HG02588 (cell line): ENCODE data around the gene NIPBL.

ENCODE experiments used
- ATAC-seq: cut with Tn5 transposase; IDR thresholded peaks from one replicate; pipeline ENCODE4 v1.9.1; 2021; ENCODE audit warnings: mild to moderate bottlenecking, moderate library complexity; ENCODE audit not compliant: unreplicated experiment

The NIPBL gene

DNA sequence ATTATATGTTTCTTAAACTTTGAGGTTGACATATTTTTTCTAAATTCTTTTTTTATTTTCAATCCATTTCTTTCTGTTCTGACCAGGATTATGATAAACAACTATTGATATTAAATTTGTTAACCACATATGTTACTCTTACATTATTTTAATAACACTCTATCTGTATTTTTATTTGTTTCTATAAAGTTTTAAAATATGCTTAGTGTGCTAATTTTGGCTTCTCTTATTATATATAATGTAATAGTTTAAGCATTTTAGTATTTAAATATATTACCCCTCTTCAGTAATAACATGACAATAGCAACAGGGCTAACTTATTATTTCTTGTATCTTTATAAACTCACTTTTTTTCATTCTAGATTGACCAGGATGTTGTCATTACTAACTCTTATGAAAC is 137.8 kb downstream of the NIPBL start:
- no peak for ATAC-seq

DNA sequence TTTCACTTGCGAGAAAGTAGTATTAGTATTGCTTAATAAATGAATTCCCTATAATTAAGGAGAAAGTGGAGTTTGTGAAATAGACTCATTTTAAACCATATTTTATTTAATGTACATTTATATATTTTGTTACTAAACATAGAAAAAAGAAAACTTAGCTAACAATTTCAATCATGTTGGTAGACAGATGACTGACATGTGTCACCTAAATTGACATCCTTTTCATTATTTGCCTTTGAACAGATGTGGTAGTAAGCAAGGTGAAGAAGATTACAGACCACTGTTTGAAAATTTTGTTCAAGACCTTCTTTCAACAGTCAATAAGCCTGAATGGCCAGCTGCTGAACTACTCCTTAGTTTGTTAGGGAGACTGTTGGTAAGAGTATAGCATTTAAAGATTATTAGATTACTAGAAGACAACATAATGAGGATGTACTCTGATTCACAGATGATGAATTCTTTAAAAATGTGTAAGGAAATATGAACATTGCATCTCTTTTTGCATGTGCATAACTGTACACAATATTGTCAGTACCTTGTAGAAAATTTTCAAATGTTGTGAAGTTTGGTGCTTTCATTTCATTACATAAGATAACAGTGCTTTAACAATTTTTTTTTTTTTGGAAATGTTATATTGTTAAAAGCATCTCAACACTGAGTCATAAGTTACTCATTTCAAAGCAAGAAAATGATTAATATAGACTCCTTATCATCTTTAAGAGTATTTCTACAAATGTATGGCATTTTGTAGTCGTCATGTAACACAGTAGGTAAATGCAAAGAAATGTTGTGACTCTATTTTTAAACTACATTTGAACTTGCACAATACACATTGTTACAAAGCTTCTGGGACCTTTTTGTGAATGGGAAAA is 139.5 kb downstream of the NIPBL start:
- ATAC-seq, result no peak

DNA sequence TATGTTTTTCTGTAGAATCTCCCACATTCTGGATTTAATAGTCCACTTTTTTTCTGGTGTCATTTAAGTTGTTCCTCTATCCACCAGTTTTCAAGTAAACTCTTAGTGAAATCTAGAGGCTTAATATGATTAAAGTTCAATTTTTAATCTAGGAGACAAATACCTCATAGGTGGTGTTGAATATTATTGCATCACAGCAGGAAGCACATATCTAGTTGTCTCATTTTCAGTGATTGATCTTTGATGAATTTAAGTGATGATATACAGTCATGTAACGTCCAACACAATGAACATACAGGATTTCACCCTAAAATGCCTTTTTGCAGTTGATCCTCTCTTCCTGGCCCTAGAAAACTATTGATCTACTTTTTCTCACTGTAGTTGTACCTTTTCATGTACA is 152.3 kb downstream of the NIPBL start:
- ATAC-seq, result no peak

DNA sequence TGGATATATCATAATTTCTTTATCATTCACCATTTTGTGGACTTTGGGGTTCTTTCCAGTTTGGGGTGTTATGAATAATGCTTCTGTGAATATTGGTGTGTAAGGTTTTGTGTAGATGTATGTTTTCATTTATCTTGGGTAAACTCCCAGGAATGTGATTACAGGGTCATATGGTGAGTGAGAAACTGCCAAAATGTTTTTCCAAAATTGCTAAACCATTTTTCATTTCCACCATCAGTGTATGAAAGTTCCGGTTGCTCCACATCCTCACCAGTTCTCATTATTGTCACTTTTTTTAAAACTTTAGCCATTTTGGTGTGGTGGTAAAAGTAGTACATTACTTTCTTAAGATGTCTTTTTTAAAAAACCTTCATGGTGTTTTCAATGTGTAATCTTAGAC is 152.9 kb downstream of the NIPBL start:
- no peak for ATAC-seq

DNA sequence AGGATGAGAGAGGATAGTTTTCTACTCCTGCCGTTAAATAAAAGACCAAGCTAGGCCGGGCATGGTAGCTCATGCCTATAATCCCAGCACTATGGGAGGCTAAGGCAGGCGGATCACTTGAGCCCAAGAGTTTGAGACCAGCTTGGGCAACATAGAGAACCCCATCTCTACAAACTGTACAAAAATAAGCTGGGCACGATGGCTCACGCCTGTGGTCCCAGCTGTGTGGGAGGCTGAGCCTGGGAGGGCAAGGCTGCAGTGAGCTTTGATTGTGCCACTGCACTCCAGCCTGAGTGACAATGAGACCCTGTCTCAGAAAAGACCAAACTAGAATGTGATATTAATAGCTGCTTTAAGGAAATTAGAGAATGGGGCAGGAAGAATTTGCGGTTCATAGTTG is 158.4 kb downstream of the NIPBL start:
- no peak for ATAC-seq

DNA sequence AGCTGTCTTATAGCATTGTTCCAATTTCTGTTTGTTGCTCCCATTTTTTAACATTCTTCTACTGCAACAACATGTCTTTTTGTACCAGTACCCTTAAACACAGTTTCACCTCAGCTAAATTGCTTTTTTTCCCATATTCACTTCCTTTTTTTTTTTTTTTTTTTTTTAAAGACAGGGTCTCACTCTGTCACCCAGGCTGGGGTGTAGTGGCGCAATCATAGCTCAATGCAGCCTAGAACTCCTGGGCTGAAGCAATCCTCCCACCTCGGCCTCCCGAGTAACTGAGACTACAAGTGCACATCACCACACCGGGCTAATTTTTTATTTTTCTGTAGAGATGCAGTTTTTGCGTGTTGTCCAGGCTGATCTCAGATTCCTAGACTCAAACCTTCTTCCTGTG is 161.3 kb downstream of the NIPBL start:
- no peak for ATAC-seq

DNA sequence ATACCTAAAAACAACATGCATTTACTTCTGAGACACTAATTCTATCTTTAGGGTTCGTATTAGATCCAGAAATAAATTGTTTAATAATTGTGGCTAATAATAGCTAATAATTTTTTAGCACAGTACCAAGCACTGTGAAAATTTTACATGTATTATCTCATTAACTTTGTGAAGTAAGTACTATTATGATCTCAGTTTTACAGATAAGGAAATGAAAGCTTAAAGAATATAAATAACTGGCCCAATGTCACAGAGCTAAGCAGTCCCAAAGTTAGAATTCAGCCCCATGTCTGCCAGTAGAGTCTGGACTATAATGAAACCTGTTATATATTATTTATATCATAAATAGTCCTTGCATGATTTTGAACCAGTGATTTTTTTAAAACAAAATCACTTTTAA is 163.3 kb downstream of the NIPBL start:
- ATAC-seq, result no peak

DNA sequence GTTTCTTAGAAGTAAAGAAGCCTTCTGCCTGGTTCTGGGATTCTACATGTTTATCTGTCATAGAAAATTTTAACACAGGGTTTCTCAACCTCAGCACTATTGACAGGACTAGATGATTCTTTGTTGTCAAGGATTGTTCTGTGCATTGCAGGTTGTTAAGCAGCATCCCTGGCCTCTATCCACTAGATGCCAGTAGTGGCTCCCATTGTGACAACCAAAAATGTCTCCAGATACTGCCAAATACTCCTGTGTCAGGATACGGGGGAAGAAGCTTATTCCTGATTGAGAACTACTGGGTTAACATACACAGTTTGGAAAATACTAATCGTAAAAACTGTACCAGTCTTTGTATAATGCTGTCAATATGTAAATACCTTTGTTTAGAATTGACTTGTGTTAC is 167.1 kb downstream of the NIPBL start:
- ATAC-seq, result no peak

DNA sequence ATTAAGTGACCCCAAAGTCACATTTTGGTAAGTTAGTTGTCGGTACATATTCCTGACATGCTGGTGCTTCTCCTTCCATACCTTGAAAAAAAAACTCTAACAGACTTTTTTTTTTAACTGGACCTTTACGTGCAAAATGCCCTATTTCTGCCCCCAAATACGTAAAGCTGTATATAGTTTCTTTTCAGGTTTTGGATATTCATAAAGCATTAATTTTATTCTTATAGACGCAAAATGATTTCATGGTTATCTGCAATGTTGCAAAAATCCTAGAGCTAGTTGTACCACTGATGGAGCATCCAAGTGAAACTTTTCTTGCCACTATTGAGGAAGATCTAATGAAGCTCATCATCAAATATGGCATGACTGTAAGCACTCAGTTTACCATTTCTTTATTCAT is 167.6 kb downstream of the NIPBL start:
- ATAC-seq, result no peak

DNA sequence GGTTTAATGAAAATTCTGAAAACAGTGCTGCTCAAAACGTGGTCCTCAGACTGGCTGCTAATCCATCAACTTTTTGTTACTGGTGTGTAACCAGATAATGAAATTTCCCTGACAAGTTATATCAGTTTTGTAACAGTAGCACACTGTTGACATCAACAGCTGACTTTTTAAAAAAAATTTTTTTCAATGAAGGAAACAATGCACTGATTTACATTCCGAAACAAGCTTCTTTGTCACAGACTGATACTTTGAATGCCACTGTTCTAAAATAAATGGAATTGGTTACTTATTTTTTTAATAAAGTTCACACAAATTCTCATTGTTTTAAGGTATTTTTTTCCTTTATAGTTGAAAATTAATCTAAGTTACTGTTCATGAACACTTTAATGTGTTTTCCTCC is 169.1 kb downstream of the NIPBL start:
- no peak for ATAC-seq

DNA sequence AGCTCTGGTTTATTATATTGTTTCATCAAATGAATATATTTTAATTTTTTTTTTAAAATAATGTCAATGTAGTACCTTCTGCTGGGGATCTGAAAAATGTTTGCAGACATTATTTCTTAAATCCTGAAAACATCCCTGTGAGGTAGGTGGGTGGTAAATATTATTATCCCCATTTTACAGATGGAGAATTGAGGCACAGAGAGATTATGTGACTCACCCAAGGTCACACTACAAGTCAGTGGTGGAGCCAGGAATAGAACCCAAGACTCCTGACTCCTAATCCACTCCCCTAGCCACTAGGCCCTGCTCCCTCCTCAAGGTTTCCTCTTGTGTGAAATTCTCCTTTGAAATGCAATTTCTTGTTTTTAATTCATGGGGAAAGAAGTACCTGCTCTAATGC is 171.4 kb downstream of the NIPBL start:
- ATAC-seq, result no peak

DNA sequence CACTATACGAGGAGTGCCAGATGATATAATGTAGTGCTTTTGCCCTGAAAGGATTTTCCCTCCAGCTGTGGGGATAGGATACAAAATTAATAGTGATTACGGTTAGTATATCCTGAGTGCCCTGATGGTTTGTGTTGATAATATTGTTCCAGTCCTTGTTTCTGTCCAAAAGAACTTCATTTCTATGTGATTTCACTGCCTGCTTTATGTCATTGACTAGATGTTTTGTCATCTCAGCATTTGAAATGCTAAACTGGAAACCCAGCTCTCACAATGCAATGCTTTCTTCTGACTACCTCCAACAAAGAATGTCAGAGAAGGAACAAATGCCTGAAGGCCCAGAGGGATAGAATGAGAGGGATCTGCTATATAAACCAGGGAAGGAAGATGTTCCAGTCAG is 177.8 kb downstream of the NIPBL start:
- ATAC-seq, result no peak

DNA sequence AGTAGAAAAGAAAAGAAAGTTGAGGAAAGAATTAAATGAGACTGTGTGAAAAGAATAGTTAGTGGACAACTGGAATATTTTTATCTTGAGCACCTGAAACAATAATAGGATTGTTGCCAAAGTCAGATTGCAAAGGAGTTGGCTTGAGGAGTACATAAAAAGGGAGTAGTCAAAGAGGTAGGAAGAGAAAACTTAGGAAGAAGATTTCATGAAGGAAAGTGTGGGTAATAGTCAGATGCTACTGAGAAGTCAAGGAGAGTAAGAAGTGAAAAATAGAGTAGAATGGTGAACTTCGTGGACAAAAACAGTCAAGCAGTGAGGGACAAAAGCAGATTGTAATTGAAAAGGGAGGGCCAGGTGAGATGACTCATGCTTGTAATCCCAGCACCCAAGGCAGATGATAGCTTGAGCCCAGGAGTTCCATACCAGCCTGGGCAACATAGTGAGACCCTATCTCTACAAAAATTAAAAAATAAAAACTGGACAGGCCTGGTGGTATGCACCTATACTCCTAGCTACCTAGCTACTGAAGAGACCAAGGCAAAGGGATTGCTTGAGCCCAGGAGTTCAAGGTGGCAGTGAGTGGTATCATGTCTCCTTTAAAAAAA is 178.9 kb downstream of the NIPBL start:
- no peak for ATAC-seq

DNA sequence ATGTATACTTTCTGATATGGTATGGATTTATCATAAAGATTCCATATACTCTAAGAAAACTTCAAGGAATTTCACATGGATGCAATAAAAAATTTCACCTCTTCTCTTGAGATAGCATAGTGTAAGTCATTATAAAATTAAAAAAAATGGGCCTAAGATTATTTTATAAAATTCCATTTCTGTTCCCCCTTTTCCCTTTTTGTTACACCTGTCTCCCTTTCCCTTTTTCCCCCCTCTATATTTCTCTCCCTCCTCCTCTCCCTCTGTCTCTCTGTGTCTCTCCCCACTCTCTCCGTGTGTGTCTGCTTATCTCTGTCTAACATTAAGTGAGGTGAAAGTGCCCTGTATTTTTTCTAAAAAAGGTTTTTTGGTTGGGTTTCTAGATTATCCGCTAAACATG is 180.2 kb downstream of the NIPBL start:
- no peak for ATAC-seq

DNA sequence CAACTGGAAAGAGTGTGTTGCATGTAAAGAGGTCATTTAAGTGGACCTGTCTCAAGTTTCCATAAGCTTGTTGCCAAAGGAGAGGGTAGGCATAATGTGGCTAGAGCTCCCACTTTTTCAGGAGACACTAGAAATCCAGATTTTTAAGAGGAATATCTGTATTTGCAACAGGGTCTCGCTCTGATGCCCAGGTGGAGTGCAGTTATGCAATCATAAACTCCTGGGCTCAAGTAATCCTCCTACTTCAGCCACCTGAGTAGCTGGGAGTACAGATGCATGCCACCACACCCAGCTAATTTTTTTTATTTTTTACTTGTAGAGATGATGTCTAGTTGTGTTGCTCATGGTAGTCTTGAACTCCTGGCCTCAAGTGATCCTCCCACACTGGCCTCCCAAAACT is 183.5 kb downstream of the NIPBL start:
- ATAC-seq, result no peak

DNA sequence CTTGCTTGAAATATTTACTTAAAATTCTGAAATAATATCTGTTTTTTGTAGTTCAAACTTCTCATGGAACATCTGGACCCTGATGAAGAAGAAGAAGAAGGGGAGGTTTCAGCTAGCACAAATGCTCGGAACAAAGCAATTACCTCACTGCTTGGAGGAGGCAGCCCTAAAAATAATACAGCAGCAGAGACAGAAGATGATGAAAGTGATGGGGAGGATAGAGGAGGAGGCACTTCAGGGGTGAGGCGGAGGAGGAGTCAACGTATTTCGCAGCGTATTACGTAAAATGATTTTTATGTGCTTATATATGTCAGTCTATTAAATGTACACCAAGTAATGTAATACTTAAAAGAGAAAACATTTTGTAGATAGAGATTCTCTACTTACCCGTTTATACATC is 187.2 kb downstream of the NIPBL start:
- no peak for ATAC-seq

DNA sequence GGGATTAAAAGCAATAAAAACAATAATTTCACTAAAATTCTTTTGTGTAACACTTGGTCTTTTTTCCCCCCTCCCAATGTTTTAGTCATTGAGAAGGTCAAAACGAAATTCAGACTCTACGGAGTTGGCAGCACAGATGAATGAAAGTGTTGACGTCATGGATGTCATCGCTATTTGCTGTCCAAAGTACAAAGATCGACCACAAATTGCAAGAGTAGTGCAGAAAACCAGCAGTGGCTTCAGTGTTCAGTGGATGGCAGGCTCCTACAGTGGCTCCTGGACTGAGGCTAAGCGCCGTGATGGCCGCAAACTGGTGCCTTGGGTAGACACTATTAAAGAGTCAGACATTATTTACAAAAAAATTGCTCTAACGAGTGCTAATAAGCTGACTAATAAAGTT is 187.9 kb downstream of the NIPBL start:
- ATAC-seq, result no peak

DNA sequence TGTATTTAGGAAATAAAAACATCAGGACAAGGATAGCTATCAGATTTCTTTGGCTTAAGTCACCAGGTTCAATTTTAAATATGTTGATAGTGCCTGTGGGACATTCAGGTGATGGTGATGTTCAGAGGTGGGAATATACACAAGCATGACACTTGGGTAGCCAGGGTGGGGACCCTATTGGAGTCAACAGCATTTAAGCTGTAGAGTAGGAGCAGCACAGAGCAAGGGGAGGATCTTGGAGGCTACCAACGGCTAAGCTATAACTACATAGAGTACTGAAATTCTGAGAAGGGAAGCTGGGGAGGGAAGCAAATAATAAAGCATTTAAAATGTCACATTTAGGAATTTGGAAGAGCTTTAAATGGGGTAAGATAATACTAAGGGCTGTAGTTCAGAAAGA is 194.9 kb downstream of the NIPBL start:
- ATAC-seq, result no peak

DNA sequence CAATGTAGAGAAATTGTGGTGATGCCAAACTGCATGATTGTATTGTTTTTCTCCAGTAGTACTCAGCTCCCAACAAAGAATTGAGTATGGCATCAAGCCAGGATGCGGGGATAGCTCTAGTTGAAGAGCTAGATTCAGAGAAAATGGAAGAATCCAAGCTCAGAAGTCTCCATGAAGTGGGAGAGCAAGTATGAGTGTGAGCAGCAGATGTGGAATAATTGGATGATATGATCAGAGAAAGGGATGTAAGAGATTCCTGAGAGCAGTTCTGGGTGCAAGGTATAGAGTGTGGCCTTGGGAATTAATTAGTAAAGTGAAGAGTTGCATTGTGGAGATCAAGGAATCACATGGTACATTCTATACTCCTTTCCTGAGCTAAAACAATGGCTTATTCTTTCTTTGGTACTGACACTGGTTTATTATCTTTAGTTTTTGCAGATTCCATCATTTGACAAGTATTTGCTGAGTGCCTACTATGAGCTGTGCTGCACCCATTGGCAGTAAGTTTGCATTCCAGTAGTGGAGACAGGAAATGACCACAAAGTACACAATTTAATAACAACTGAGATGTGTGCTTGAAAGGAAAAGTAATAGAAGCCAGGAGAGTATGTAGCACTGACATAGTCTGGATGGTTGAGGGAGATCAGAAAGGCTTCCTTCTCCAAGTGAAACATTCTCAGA is 195.5 kb downstream of the NIPBL start:
- ATAC-seq, result no peak

DNA sequence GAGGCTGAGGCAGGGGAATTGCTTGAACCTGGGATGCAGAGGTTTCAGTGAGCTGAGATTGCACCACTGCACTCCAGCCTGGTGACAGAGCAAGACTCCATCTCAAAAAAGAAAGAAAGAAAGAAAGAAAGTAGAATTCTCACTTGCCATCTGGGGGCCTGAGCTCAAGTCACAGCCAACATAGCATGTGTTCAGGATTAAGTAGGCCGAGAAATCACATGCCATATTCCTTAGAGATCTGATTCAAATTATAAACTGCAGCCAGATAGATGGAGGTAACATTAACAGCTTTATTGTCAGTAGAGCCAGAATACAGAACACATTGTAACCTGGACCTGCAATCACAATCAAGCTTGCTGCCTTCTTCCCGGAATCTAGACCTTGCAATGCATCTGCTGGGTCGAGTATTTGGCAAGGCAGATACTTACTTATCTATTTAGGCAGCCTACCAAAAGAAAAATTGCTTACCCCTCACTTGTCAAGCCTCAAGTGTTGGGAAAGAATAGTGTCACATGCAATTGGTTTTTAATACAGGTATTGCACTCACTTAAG is 198.9 kb downstream of the NIPBL start:
- no peak for ATAC-seq

DNA sequence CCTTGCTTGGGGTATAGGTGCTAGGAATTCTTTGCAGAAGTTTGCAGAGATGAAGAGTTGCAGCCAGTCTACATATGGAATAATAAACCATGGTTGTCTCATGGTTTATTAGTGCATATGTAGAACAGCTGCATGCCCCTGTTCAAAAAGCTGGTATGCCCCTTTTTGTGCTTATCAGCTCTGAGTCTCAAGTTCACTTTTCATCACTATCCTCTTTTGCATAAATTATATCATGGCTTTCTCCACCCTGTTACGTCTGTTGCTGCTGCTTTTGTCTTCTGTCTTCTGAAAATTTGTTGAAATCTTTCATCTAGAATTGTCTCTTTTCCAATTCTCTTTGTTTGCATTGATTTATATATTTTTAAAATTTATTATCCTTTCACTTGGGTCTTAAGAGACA is 200.6 kb downstream of the NIPBL start:
- no peak for ATAC-seq

DNA sequence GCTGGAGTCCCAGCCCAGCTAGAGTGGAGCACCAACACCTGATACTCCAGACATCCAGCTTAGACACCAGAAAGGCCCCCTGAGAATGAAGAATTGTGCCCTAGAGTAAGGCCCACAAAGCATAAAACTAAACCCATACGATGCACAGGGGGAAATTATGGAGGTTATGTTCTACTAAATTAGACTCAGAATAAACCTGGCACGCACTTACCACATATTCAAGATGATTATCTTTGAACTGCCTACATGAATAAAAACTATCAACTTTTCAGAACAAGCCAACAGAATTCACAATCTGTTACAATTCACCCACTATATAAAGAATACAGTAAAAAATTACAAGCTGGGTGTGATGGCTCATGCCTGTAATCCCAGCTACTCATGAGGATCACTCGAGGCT is 204.1 kb downstream of the NIPBL start:
- no peak for ATAC-seq
